OCI-LY1 (cell line): Measurements from ENCODE around the gene AKR7A2.

Experiments used
- H2AFZ ChIP-seq: fragments of 200-600 bp; sonication (generic), shearing (Covaris generic); 2 replicates; pipeline ENCODE4 v1.6.0; 2014; ENCODE audit warnings: antibody characterized with exemption, mild to moderate bottlenecking, low read length
- H3F3A ChIP-seq: fragments of 200-600 bp; sonication (generic), shearing (Covaris generic); 2 replicates; pipeline ENCODE4 v1.6.0; 2014; ENCODE audit warnings: mild to moderate bottlenecking, antibody characterized with exemption, low read length, moderate library complexity; ENCODE audit not compliant: insufficient read depth
- H3K27ac ChIP-seq: fragments of 200-600 bp; sonication (generic); 2 replicates; pipeline ENCODE4 v1.5.1; 2014; ENCODE audit warnings: low read length, mixed run types, mild to moderate bottlenecking, low read depth; ENCODE audit not compliant: poor library complexity, severe bottlenecking
- H3K27me3 ChIP-seq: fragments of 200-600 bp; sonication (generic); 2 replicates; pipeline ENCODE4 v1.6.0; 2014; ENCODE audit warnings: antibody characterized with exemption, mild to moderate bottlenecking, low read length, moderate library complexity; ENCODE audit not compliant: insufficient read depth
- H3K36me3 ChIP-seq: fragments of 200-600 bp; sonication (generic); 2 replicates; pipeline ENCODE4 v1.6.1; 2014; ENCODE audit warnings: mild to moderate bottlenecking, antibody characterized with exemption, low read length, moderate library complexity, mixed read lengths; ENCODE audit not compliant: insufficient read depth
- H3K4me1 ChIP-seq: fragments of 200-600 bp; sonication (generic); 2 replicates; pipeline ENCODE4 v1.5.1; 2014; ENCODE audit warnings: mild to moderate bottlenecking, low read length, moderate library complexity; ENCODE audit not compliant: insufficient read depth, severe bottlenecking
- H3K4me2 ChIP-seq: fragments of 200-600 bp; sonication (generic), shearing (Covaris generic); 2 replicates; pipeline ENCODE4 v1.6.1; 2014; ENCODE audit warnings: low read length
- H3K4me3 ChIP-seq: fragments of 200-600 bp; sonication (generic); 2 replicates; pipeline ENCODE4 v1.5.1; 2014; ENCODE audit warnings: low read length, low read depth, mild to moderate bottlenecking, mixed read lengths; ENCODE audit not compliant: poor library complexity, severe bottlenecking
- H3K79me2 ChIP-seq: fragments of 200-600 bp; shearing (Covaris generic); 2 replicates; pipeline ENCODE4 v1.6.1; 2016; ENCODE audit warnings: mixed run types, low read length, mixed read lengths; ENCODE audit not compliant: insufficient read depth
- H3K9ac ChIP-seq: fragments of 200-600 bp; sonication (generic), shearing (Covaris generic); 2 replicates; pipeline ENCODE4 v1.6.1; 2014; ENCODE audit warnings: mild to moderate bottlenecking, low read length, mixed read lengths
- H3K9me2 ChIP-seq: fragments of 200-600 bp; sonication (generic), shearing (Covaris generic); 2 replicates; pipeline ENCODE4 v1.6.1; 2014; ENCODE audit warnings: low read depth, mild to moderate bottlenecking, low read length, mixed read lengths
- H3K9me3 ChIP-seq: fragments of 200-600 bp; shearing (Covaris generic); 2 replicates; pipeline ENCODE4 v1.6.1; 2014; ENCODE audit warnings: low read length, mixed read lengths
- H4K20me1 ChIP-seq: fragments of 200-600 bp; sonication (generic), shearing (Covaris generic); 2 replicates; pipeline ENCODE4 v1.6.0; 2016; ENCODE audit warnings: mild to moderate bottlenecking, low read length; ENCODE audit not compliant: insufficient read depth
- CTCF ChIP-seq: fragments of 200-600 bp; sonication (generic), shearing (Covaris generic); IDR thresholded peaks from 2 replicates; pipeline ENCODE4 v1.5.1; 2017; ENCODE audit warnings: mild to moderate bottlenecking, antibody characterized with exemption, low read length, moderate library complexity, mixed read lengths
- EZH2 ChIP-seq: fragments of 200-600 bp; sonication (generic), shearing (Covaris generic); IDR thresholded peaks from 2 replicates; pipeline ENCODE4 v1.8.0; 2017; ENCODE audit warnings: borderline replicate concordance, mixed run types, mild to moderate bottlenecking, antibody characterized with exemption, low read length, moderate library complexity, mixed read lengths

Gene AKR7A2

GRCh38 chr1:19329611-19330010 lies 17.7 kb upstream of the AKR7A2 start:
- H4K20me1 ChIP-seq: no peaks in the 10 kb centered on the region
- no peaks in the 10 kb centered on the region for H3K27me3 ChIP-seq
- no peak overlapping the region for H3K4me3 ChIP-seq
- H3K79me2 ChIP-seq: no peaks in the 10 kb centered on the region
- TF ChIP-seq EZH2 (no peak), CTCF (no peak)
- H3K9ac ChIP-seq: no peak overlapping the region
- no peaks in the 10 kb centered on the region for H3K9me2 ChIP-seq
- no peak overlapping the region for H3K27ac ChIP-seq
- no peak overlapping the region for H2AFZ ChIP-seq
- H3K4me2 ChIP-seq: no peak overlapping the region
- no peaks in the 10 kb centered on the region for H3F3A ChIP-seq
- no peaks in the 10 kb centered on the region for H3K9me3 ChIP-seq
- H3K36me3 ChIP-seq: peaks cover 7% of the 10 kb centered on the region
- H3K4me1 ChIP-seq: peaks cover 13% of the 10 kb centered on the region

- H3K36me3 ChIP-seq: peaks cover 8% of the 10 kb centered on the region
- H3K27me3 ChIP-seq: no peaks in the 10 kb centered on the region
- H3K79me2 ChIP-seq: no peaks in the 10 kb centered on the region
- H3K4me3 ChIP-seq: no peak overlapping the region
- H3K27ac ChIP-seq: no peak overlapping the region
- no peak overlapping the region for H2AFZ ChIP-seq
- H4K20me1 ChIP-seq: no peaks in the 10 kb centered on the region
- TF ChIP-seq EZH2: no peak
- TF ChIP-seq CTCF: no peak
- no peak overlapping the region for H3K4me2 ChIP-seq
- no peaks in the 10 kb centered on the region for H3K9me3 ChIP-seq
- H3F3A ChIP-seq: no peaks in the 10 kb centered on the region
- H3K4me1 ChIP-seq: peaks cover 13% of the 10 kb centered on the region
- no peaks in the 10 kb centered on the region for H3K9me2 ChIP-seq
- no peak overlapping the region for H3K9ac ChIP-seq
Measured at GRCh38 chr1:19329188-19329587, 17.2 kb upstream of the AKR7A2 start.

- Histone ChIP-seq H3K9me3 (no peaks in the 10 kb centered on the region), H3K9ac (no peak overlapping the region), H3K9me2 (no peaks in the 10 kb centered on the region), H3K4me2 (no peak overlapping the region), H3K36me3 (peaks cover 8% of the 10 kb centered on the region), H3K79me2 (no peaks in the 10 kb centered on the region), H2AFZ (no peak overlapping the region), H3K27ac (no peak overlapping the region), H3K27me3 (no peaks in the 10 kb centered on the region), H3F3A (no peaks in the 10 kb centered on the region), H3K4me1 (peaks cover 13% of the 10 kb centered on the region), H3K4me3 (no peak overlapping the region), H4K20me1 (no peaks in the 10 kb centered on the region)
- no peak for TF ChIP-seq CTCF
- TF ChIP-seq EZH2: no peak
Measured at GRCh38 chr1:19328486-19328885, 16.5 kb upstream of the AKR7A2 start.
